ENCODE measurements around the gene NUDCD3. TPM values are rescaled to one million over a fixed set of nuclear protein-coding genes. Genes with fewer than 3 reads are reported as not detected.

The NUDCD3 gene
- total RNA-seq, 4 donors from 2014 or later = 54.3 to 101 (median 64.4) TPM

- peaks cover 4% of the 10 kb centered on the region for H3K27me3 ChIP-seq
- TF ChIP-seq EP300 (IDR thresholded peaks at IDR 0.05) (no peak), POLR2A (IDR thresholded peaks at IDR 0.05) (no peak), POLR2AphosphoS5 (IDR thresholded peaks at IDR 0.05) (no peak)
- TF ChIP-seq, protein P1, sequence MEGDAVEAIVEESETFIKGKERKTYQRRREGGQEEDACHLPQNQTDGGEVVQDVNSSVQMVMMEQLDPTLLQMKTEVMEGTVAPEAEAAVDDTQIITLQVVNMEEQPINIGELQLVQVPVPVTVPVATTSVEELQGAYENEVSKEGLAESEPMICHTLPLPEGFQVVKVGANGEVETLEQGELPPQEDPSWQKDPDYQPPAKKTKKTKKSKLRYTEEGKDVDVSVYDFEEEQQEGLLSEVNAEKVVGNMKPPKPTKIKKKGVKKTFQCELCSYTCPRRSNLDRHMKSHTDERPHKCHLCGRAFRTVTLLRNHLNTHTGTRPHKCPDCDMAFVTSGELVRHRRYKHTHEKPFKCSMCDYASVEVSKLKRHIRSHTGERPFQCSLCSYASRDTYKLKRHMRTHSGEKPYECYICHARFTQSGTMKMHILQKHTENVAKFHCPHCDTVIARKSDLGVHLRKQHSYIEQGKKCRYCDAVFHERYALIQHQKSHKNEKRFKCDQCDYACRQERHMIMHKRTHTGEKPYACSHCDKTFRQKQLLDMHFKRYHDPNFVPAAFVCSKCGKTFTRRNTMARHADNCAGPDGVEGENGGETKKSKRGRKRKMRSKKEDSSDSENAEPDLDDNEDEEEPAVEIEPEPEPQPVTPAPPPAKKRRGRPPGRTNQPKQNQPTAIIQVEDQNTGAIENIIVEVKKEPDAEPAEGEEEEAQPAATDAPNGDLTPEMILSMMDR (IDR thresholded peaks at IDR 0.05) = no peak
- no peaks in the 10 kb centered on the region for H3K9me3 ChIP-seq
- no peaks in the 10 kb centered on the region for H3K36me3 ChIP-seq
- H3K4me1 ChIP-seq = no peaks in the 10 kb centered on the region
- DNase-seq (ENCODE audit: low spot score in 2 of 2) = no peak
- no peak overlapping the region for H3K4me3 ChIP-seq
- no peak overlapping the region for H3K27ac ChIP-seq
Measured at GRCh38 chr7:44368455-44368854, 122.0 kb downstream of the NUDCD3 start.

- H3K4me3 ChIP-seq = no peak overlapping the region
- H3K36me3 ChIP-seq = no peaks in the 10 kb centered on the region
- H3K4me1 ChIP-seq = no peaks in the 10 kb centered on the region
- TF ChIP-seq EP300 (IDR thresholded peaks at IDR 0.05) (no peak), POLR2A (IDR thresholded peaks at IDR 0.05) (no peak), POLR2AphosphoS5 (IDR thresholded peaks at IDR 0.05) (no peak)
- TF ChIP-seq, protein P1 (IDR thresholded peaks at IDR 0.05) = no peak
- peaks cover 4% of the 10 kb centered on the region for H3K27me3 ChIP-seq
- WGBS = 79% methylated on average over 5 of the region's 5 CpGs
- DNase-seq (ENCODE audit: low spot score in 2 of 2) = no peak
- H3K9me3 ChIP-seq = no peaks in the 10 kb centered on the region
- no peak overlapping the region for H3K27ac ChIP-seq
Measured at GRCh38 chr7:44367475-44368043, 122.9 kb downstream of the NUDCD3 start.

GRCh38 chr7:44366986-44367385 lies 123.5 kb downstream of the NUDCD3 start:
- TF ChIP-seq, protein P1 (IDR thresholded peaks at IDR 0.05) = no peak
- TF ChIP-seq POLR2A (IDR thresholded peaks at IDR 0.05) = no peak
- no peak for TF ChIP-seq EP300 (IDR thresholded peaks at IDR 0.05)
- TF ChIP-seq POLR2AphosphoS5 (IDR thresholded peaks at IDR 0.05) = no peak
- Histone ChIP-seq H3K27ac (no peak overlapping the region), H3K4me1 (no peaks in the 10 kb centered on the region), H3K4me3 (no peak overlapping the region), H3K27me3 (peaks cover 4% of the 10 kb centered on the region), H3K9me3 (no peaks in the 10 kb centered on the region), H3K36me3 (no peaks in the 10 kb centered on the region)
- DNase-seq (ENCODE audit: low spot score in 2 of 2) = no peak
- WGBS = 97% methylated on average over 4 of the region's 4 CpGs

DNA sequence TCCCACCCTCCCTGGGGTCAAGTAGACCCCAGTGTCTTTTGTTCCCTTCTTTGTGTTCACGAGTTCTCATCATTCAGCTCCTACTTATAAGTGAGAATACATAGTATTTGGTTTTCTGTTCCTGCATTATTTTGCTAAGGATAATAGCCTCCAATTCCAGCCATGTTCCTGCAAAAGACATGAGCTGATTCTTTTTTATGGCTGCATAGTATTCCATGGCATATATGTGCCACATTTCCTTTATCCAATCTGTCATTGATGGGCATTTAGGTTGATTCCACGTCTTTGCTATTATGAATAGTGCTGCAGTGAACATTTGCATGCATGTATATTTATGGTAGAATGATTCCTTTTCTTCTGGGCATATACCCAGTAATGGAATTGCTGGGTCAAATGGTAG lies 136.8 kb downstream of the NUDCD3 start:
- Histone ChIP-seq H3K27me3 (no peaks in the 10 kb centered on the region), H3K4me1 (no peaks in the 10 kb centered on the region), H3K9me3 (no peaks in the 10 kb centered on the region), H3K36me3 (no peaks in the 10 kb centered on the region), H3K4me3 (no peak overlapping the region), H3K27ac (no peak overlapping the region)
- TF ChIP-seq POLR2AphosphoS5 (IDR thresholded peaks at IDR 0.05) (no peak), POLR2A (IDR thresholded peaks at IDR 0.05) (no peak), EP300 (IDR thresholded peaks at IDR 0.05) (no peak)
- TF ChIP-seq, protein P1 (IDR thresholded peaks at IDR 0.05) = no peak
- no peak for DNase-seq (ENCODE audit: low spot score in 2 of 2)
- WGBS = 65% methylated on average over 2 of the region's 2 CpGs

- no peak for DNase-seq (ENCODE audit: low spot score in 2 of 2)
- no peak overlapping the region for H3K4me3 ChIP-seq
- H3K27ac ChIP-seq = no peak overlapping the region
- H3K4me1 ChIP-seq = no peaks in the 10 kb centered on the region
- TF ChIP-seq POLR2A (IDR thresholded peaks at IDR 0.05) (no peak), POLR2AphosphoS5 (IDR thresholded peaks at IDR 0.05) (no peak), EP300 (IDR thresholded peaks at IDR 0.05) (no peak)
- TF ChIP-seq, protein P1 (IDR thresholded peaks at IDR 0.05) = no peak
- H3K36me3 ChIP-seq = no peaks in the 10 kb centered on the region
- 48% methylated on average over 9 of the region's 9 CpGs for WGBS
- no peaks in the 10 kb centered on the region for H3K27me3 ChIP-seq
- no peaks in the 10 kb centered on the region for H3K9me3 ChIP-seq
Measured at GRCh38 chr7:44348851-44349781, 141.3 kb downstream of the NUDCD3 start.

Measured in suprapubic skin (tissue), 4 donors.